Neural cell (in vitro differentiated cells): ENCODE data around the gene TYW5. TPM values are rescaled to one million over a fixed set of nuclear protein-coding genes. Genes with fewer than 3 reads are reported as not detected.

ENCODE experiments used
- H2AFZ ChIP-seq: fragments of 200-600, 300-800 bp; sonication (generic), shearing (Covaris generic); 2 replicates; pipeline ENCODE4 v1.6.0; 2014; ENCODE audit warnings: low read depth, mild to moderate bottlenecking, antibody characterized with exemption, low read length, moderate library complexity
- H3F3A ChIP-seq: fragments of 200-600 bp; shearing (Covaris generic); 2 replicates; pipeline ENCODE4 v1.6.1; 2016; ENCODE audit warnings: mild to moderate bottlenecking, moderate library complexity, mixed read lengths, antibody characterized with exemption, low read length; ENCODE audit not compliant: insufficient read depth, poor library complexity, severe bottlenecking
- H3K27ac ChIP-seq: fragments of 200-600, 300-800 bp; sonication (generic), shearing (Covaris generic); 2 replicates; pipeline ENCODE4 v1.5.1; 2014; ENCODE audit warnings: mild to moderate bottlenecking, low read length, moderate library complexity
- H3K27me3 ChIP-seq: fragments of 300-800, 200-600 bp; sonication (generic), shearing (Covaris generic); 2 replicates; pipeline ENCODE4 v1.6.0; 2014; ENCODE audit warnings: mild to moderate bottlenecking, low read depth, low read length, moderate library complexity; ENCODE audit not compliant: insufficient read depth
- H3K36me3 ChIP-seq: fragments of 300-800, 200-600 bp; sonication (generic), shearing (Covaris generic); 2 replicates; pipeline ENCODE4 v1.5.1; 2014; ENCODE audit warnings: mild to moderate bottlenecking, antibody characterized with exemption, low read length, moderate library complexity; ENCODE audit not compliant: insufficient read depth
- H3K4me2 ChIP-seq: fragments of 300-800, 200-600 bp; sonication (generic), shearing (Covaris generic); 2 replicates; pipeline ENCODE4 v1.6.0; 2014; ENCODE audit warnings: mild to moderate bottlenecking, low read length
- H3K4me3 ChIP-seq: fragments of 300-800, 200-600 bp; sonication (generic), shearing (Covaris generic); 2 replicates; pipeline ENCODE4 v1.5.1; 2014; ENCODE audit warnings: mild to moderate bottlenecking, low read length, moderate library complexity
- H3K79me2 ChIP-seq: fragments of 200-600 bp; shearing (Covaris generic); replicated peaks from 2 replicates; pipeline ENCODE4 v1.6.0; 2014; ENCODE audit warnings: mild to moderate bottlenecking, low read length, moderate library complexity; ENCODE audit not compliant: insufficient read depth
- H3K9ac ChIP-seq: fragments of 300-800, 200-600 bp; sonication (generic), shearing (Covaris generic); 2 replicates; pipeline ENCODE4 v1.6.1; 2016; ENCODE audit warnings: mild to moderate bottlenecking, low read length, mixed read lengths
- H3K9me2 ChIP-seq: fragments of 200-600 bp; shearing (Covaris generic); 2 replicates; pipeline ENCODE4 v1.6.1; 2016; ENCODE audit warnings: mild to moderate bottlenecking, low read length, mixed read lengths; ENCODE audit not compliant: insufficient read depth
- H3K9me3 ChIP-seq: fragments of 200-600, 300-800 bp; sonication (generic), shearing (Covaris generic); 2 replicates; pipeline ENCODE4 v1.6.1; 2016; ENCODE audit warnings: mild to moderate bottlenecking, mixed run types, low read length, moderate library complexity, mixed read lengths
- H4K20me1 ChIP-seq: fragments of 200-600 bp; shearing (Covaris generic); 2 replicates; pipeline ENCODE4 v1.6.1; 2016; ENCODE audit warnings: mild to moderate bottlenecking, mixed run types; ENCODE audit not compliant: insufficient read depth
- CTCF ChIP-seq: fragments of 450-650 bp; IDR thresholded peaks from 2 replicates; pipeline ENCODE4 v1.5.1; 2014; ENCODE audit warnings: antibody characterized with exemption, mild to moderate bottlenecking, moderate library complexity; ENCODE audit not compliant: poor library complexity, severe bottlenecking
- EP300 ChIP-seq: fragments of 450-650 bp; conservative IDR thresholded peaks from 2 replicates; pipeline ENCODE4 v1.6.1; 2014; ENCODE audit warnings: antibody characterized with exemption, mild to moderate bottlenecking, moderate library complexity; ENCODE audit not compliant: poor library complexity, severe bottlenecking
- EZH2 ChIP-seq: fragments of 200-600, 300-800 bp; shearing (Covaris generic), sonication (generic); IDR thresholded peaks from 2 replicates; pipeline ENCODE4 v1.6.1; 2014; ENCODE audit warnings: antibody characterized with exemption, low read length, borderline replicate concordance, mild to moderate bottlenecking; ENCODE audit not compliant: insufficient read depth, poor library complexity, severe bottlenecking
- MXI1 ChIP-seq: fragments of 450-650 bp; conservative IDR thresholded peaks from 2 replicates; pipeline ENCODE4 v1.6.1; 2014; ENCODE audit warnings: antibody characterized with exemption, mild to moderate bottlenecking; ENCODE audit not compliant: poor library complexity, severe bottlenecking
- POLR2AphosphoS5 ChIP-seq: IDR thresholded peaks from 2 replicates; pipeline ENCODE4 v1.6.1; 2012
- RAD21 ChIP-seq: fragments of 450-650 bp; conservative IDR thresholded peaks from 2 replicates; pipeline ENCODE4 v1.6.1; 2014; ENCODE audit warnings: antibody characterized with exemption, mild to moderate bottlenecking, moderate library complexity
- SMC3 ChIP-seq: fragments of 450-650 bp; conservative IDR thresholded peaks from 2 replicates; pipeline ENCODE4 v1.6.1; 2014; ENCODE audit warnings: antibody characterized with exemption, mild to moderate bottlenecking, moderate library complexity; ENCODE audit not compliant: poor library complexity
- TAF1 ChIP-seq: IDR thresholded peaks from 2 replicates; pipeline ENCODE4 v1.6.1; 2012; ENCODE audit warnings: low read depth
- polyA plus RNA-seq: library from polyadenylated mRNA; depleted of rRNA; stranded (reverse); fragments of >200 nt; gene quantifications from 2 replicates; pipeline ENCODE4 v1.2.3, GENCODE V29; 2014
- TF ChIP-seq, protein P1 (sequence below): IDR thresholded peaks from 2 replicates; pipeline ENCODE4 v1.6.1; 2012; ENCODE audit warnings: borderline replicate concordance

TYW5 gene
- polyA plus RNA-seq, 1 donor from 2014 or later = 15.2 TPM

- Histone ChIP-seq H3K4me2 (no peak overlapping the region), H3K79me2 (no peaks in the 10 kb centered on the region), H3K27ac (no peak overlapping the region), H4K20me1 (no peaks in the 10 kb centered on the region), H3K4me3 (no peak overlapping the region), H3K9me2 (no peaks in the 10 kb centered on the region), H3K27me3 (no peaks in the 10 kb centered on the region), H3K9me3 (no peaks in the 10 kb centered on the region), H3K9ac (no peak overlapping the region), H3K36me3 (no peaks in the 10 kb centered on the region), H3F3A (no peaks in the 10 kb centered on the region), H2AFZ (no peak overlapping the region)
- TF ChIP-seq RAD21 (no peak), POLR2AphosphoS5 (no peak), MXI1 (no peak), SMC3 (no peak), EP300 (no peak), CTCF (no peak), TAF1 (no peak), EZH2 (no peak)
- TF ChIP-seq, protein P1, sequence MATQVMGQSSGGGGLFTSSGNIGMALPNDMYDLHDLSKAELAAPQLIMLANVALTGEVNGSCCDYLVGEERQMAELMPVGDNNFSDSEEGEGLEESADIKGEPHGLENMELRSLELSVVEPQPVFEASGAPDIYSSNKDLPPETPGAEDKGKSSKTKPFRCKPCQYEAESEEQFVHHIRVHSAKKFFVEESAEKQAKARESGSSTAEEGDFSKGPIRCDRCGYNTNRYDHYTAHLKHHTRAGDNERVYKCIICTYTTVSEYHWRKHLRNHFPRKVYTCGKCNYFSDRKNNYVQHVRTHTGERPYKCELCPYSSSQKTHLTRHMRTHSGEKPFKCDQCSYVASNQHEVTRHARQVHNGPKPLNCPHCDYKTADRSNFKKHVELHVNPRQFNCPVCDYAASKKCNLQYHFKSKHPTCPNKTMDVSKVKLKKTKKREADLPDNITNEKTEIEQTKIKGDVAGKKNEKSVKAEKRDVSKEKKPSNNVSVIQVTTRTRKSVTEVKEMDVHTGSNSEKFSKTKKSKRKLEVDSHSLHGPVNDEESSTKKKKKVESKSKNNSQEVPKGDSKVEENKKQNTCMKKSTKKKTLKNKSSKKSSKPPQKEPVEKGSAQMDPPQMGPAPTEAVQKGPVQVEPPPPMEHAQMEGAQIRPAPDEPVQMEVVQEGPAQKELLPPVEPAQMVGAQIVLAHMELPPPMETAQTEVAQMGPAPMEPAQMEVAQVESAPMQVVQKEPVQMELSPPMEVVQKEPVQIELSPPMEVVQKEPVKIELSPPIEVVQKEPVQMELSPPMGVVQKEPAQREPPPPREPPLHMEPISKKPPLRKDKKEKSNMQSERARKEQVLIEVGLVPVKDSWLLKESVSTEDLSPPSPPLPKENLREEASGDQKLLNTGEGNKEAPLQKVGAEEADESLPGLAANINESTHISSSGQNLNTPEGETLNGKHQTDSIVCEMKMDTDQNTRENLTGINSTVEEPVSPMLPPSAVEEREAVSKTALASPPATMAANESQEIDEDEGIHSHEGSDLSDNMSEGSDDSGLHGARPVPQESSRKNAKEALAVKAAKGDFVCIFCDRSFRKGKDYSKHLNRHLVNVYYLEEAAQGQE = no peak
Measured at GRCh38 chr2:199983534-199983933, 28.2 kb upstream of the TYW5 start.

GRCh38 chr2:199982126-199982843 lies 27.0 kb upstream of the TYW5 start:
- Histone ChIP-seq H3K9me3 (no peaks in the 10 kb centered on the region), H3K4me3 (no peak overlapping the region), H3K4me2 (no peak overlapping the region), H2AFZ (no peak overlapping the region), H3F3A (no peaks in the 10 kb centered on the region), H3K9ac (no peak overlapping the region), H4K20me1 (no peaks in the 10 kb centered on the region), H3K27ac (no peak overlapping the region), H3K79me2 (no peaks in the 10 kb centered on the region), H3K9me2 (no peaks in the 10 kb centered on the region), H3K27me3 (no peaks in the 10 kb centered on the region), H3K36me3 (no peaks in the 10 kb centered on the region)
- TF ChIP-seq MXI1 (no peak), SMC3 (no peak), EP300 (no peak), POLR2AphosphoS5 (no peak), RAD21 (no peak), CTCF (no peak), EZH2 (no peak), TAF1 (no peak)
- TF ChIP-seq, protein P1 = no peak
